ENCODE results near the gene IQCH.
A peak's percentile ranks its signal among the peaks of the same experiment; 100 is the strongest.

The IQCH gene

DNA sequence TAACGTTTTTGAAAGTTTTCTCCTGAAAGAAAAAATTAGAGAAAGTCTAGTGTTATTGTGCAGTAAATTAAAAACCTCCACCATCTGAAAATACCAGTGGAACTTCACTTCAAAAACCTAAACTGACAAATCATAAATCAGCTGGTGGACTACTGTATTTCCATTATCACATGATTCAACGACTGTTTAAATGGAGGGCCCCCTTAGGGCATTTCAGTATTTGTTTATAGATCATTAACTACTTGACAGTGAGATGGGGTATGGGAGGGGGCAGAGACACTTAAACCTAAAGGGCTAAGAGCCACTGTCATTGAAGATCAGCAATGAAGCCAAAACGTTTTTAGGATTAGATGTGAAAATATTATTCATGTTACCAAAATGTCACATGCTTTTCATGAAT lies 257.6 kb downstream of the IQCH start:
- Histone ChIP-seq H3K27ac (ENCODE audit: low read depth, low read length) (no peak overlapping the region), H3K4me1 (ENCODE audit: control insufficient read depth, insufficient read depth, low read length, unreplicated experiment) (peaks cover 27% of the 10 kb centered on the region), H3K27me3 (ENCODE audit: insufficient read depth, low read length) (no peaks in the 10 kb centered on the region), H3K79me2 (ENCODE audit: control insufficient read depth, insufficient read depth, low read length, unreplicated experiment) (no peaks in the 10 kb centered on the region), H2AFZ (ENCODE audit: low read length, unreplicated experiment) (no peak overlapping the region), H3K4me3 (ENCODE audit: low read depth, low read length) (no peak overlapping the region), H3K36me3 (ENCODE audit: insufficient read depth, low read length) (no peaks in the 10 kb centered on the region)

GRCh38 chr15:67512933-67513714 lies 258.5 kb downstream of the IQCH start:
- Histone ChIP-seq H2AFZ (ENCODE audit: low read length, unreplicated experiment) (no peak overlapping the region), H3K4me1 (ENCODE audit: control insufficient read depth, insufficient read depth, low read length, unreplicated experiment) (peaks cover 22% of the 10 kb centered on the region), H3K36me3 (ENCODE audit: insufficient read depth, low read length) (no peaks in the 10 kb centered on the region), H3K4me3 (ENCODE audit: low read depth, low read length) (no peak overlapping the region), H3K27me3 (ENCODE audit: insufficient read depth, low read length) (no peaks in the 10 kb centered on the region), H3K79me2 (ENCODE audit: control insufficient read depth, insufficient read depth, low read length, unreplicated experiment) (no peaks in the 10 kb centered on the region), H3K27ac (ENCODE audit: low read depth, low read length) (no peak overlapping the region)

DNA sequence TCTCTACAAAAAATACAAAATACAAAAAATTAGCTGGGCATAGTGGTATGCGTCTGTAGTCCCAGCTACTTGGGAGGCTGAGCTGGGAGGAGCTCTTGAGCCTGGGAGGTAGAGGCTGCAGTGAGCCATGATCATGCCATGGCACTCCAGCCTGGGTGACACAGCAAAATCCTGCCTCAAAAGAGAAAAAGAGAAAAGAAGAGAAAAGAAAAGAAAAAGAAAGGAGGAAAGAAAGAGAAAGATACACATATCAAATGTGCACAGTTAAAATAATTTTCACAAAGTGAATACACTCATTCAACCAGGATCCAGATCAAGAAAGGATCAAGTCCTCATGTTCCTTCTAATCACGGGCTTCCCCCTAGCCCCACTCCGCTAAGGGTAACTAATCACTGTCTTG lies 260.5 kb downstream of the IQCH start:
- H3K36me3 ChIP-seq (ENCODE audit: insufficient read depth, low read length), result no peaks in the 10 kb centered on the region
- H3K27ac ChIP-seq (ENCODE audit: low read depth, low read length), result no peak overlapping the region
- peaks cover 18% of the 10 kb centered on the region for H3K4me1 ChIP-seq (ENCODE audit: control insufficient read depth, insufficient read depth, low read length, unreplicated experiment)
- H3K4me3 ChIP-seq (ENCODE audit: low read depth, low read length), result no peak overlapping the region
- H2AFZ ChIP-seq (ENCODE audit: low read length, unreplicated experiment), result no peak overlapping the region
- H3K27me3 ChIP-seq (ENCODE audit: insufficient read depth, low read length), result no peaks in the 10 kb centered on the region
- no peaks in the 10 kb centered on the region for H3K79me2 ChIP-seq (ENCODE audit: control insufficient read depth, insufficient read depth, low read length, unreplicated experiment)

- H3K36me3 ChIP-seq (ENCODE audit: insufficient read depth, low read length), result no peaks in the 10 kb centered on the region
- H3K79me2 ChIP-seq (ENCODE audit: control insufficient read depth, insufficient read depth, low read length, unreplicated experiment), result no peaks in the 10 kb centered on the region
- H3K27me3 ChIP-seq (ENCODE audit: insufficient read depth, low read length), result no peaks in the 10 kb centered on the region
- H3K4me3 ChIP-seq (ENCODE audit: low read depth, low read length), result no peak overlapping the region
- H3K4me1 ChIP-seq (ENCODE audit: control insufficient read depth, insufficient read depth, low read length, unreplicated experiment), result peaks cover 13% of the 10 kb centered on the region
- H2AFZ ChIP-seq (ENCODE audit: low read length, unreplicated experiment), result no peak overlapping the region
- no peak overlapping the region for H3K27ac ChIP-seq (ENCODE audit: low read depth, low read length)
Observed at GRCh38 chr15:67515557-67515956, 261.0 kb downstream of the IQCH start.

- no peaks in the 10 kb centered on the region for H3K36me3 ChIP-seq (ENCODE audit: insufficient read depth, low read length)
Observed at GRCh38 chr15:67520321-67521028, 265.9 kb downstream of the IQCH start.

DNA sequence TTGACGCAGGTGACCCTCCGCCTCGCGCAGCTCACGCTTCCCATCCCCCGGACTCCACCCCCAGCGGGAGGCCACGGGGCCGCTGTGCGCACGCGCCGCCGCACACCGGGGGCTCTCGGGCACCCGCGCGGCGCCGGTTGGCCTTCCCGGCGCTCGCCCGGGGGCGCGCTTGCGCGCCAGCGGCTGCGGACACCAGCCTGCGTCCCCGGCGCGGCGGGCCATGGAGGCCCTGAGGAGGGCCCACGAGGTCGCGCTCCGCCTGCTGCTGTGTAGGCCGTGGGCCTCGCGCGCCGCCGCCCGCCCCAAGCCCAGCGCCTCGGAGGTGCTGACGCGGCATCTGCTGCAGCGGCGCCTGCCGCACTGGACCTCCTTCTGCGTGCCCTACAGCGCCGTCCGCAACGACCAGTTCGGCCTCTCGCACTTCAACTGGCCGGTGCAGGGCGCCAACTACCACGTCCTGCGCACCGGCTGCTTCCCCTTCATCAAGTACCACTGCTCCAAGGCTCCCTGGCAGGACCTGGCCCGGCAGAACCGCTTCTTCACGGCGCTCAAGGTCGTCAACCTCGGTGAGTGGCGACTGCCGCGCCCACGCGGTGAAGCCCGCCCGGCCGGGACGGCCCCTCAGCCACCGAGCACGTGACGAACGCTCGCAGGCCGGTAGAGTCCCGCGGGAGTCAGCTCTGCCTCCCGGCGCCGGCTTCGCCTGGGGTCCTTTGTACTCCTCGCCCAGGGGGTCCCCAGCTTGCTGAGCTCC lies 266.6 kb downstream of the IQCH start, which contains the start of gene C15orf61:
Gene C15orf61 (plus strand): TSS at position 103 of the 754 bp plus-strand sequence. CDS start 118 bp downstream, at position 221.
- H3K79me2 ChIP-seq (ENCODE audit: control insufficient read depth, insufficient read depth, low read length, unreplicated experiment), result peaks cover 37% of the 10 kb centered on the region
- no peaks in the 10 kb centered on the region for H3K27me3 ChIP-seq (ENCODE audit: insufficient read depth, low read length)
- no peaks in the 10 kb centered on the region for H3K36me3 ChIP-seq (ENCODE audit: insufficient read depth, low read length)
- peak within 1 kb of the TSS; percentile 89 for H3K4me3 ChIP-seq (ENCODE audit: low read depth, low read length)
- H2AFZ ChIP-seq (ENCODE audit: low read length, unreplicated experiment), result peak within 1 kb of the TSS; percentile 99
- peaks cover 21% of the 10 kb centered on the region for H3K4me1 ChIP-seq (ENCODE audit: control insufficient read depth, insufficient read depth, low read length, unreplicated experiment)
- H3K27ac ChIP-seq (ENCODE audit: low read depth, low read length), result peak within 1 kb of the TSS; percentile 78

More at GRCh38 chr15:67520321-67521028, 265.9 kb downstream of the IQCH start:
- Histone ChIP-seq H3K4me1 (ENCODE audit: control insufficient read depth, insufficient read depth, low read length, unreplicated experiment) (peaks cover 21% of the 10 kb centered on the region), H3K27ac (ENCODE audit: low read depth, low read length) (peak overlapping the region; percentile 35), H3K27me3 (ENCODE audit: insufficient read depth, low read length) (no peaks in the 10 kb centered on the region), H2AFZ (ENCODE audit: low read length, unreplicated experiment) (peak overlapping the region; percentile 99), H3K4me3 (ENCODE audit: low read depth, low read length) (peak overlapping the region; percentile 89), H3K79me2 (ENCODE audit: control insufficient read depth, insufficient read depth, low read length, unreplicated experiment) (peaks cover 31% of the 10 kb centered on the region)

DNA sequence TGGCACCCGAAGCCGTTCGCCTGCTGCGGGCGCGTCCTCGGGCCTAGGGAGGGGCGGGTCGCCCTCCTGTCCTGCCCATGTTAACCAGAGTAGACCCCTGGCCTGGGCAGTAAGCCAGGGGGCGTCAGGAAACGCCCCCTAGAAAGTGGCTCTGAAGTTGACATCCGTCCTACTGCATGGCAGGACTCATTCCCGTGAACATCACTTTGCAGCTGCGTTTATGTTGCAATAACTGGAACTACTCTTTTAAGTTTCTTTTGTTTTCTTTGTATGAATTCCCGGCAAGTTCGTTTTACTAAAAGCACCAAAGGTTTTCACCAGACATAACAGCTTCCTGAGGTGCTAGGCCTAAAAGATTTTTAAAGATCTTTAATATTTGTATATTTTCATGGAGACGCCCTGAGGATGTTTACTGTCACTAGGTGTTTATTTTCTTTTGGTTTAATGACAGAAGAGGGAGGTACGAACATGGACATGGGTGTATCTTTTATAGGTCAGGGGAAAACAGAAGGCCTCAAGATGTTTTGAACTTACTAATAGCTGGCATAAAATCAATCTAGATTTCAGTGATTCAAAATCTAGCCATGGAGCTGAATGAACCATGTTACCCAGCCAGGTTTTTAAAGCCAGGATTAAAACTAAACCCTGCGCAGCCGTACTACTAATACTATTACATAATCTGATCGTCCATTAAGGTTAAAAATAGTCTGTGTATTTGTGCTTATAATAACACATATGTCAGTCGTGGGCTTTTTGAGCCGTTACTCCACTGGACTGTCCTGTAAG lies 267.4 kb downstream of the IQCH start:
- H3K27me3 ChIP-seq (ENCODE audit: insufficient read depth, low read length), result no peaks in the 10 kb centered on the region
- H3K4me1 ChIP-seq (ENCODE audit: control insufficient read depth, insufficient read depth, low read length, unreplicated experiment), result peaks cover 21% of the 10 kb centered on the region
- peaks cover 37% of the 10 kb centered on the region for H3K79me2 ChIP-seq (ENCODE audit: control insufficient read depth, insufficient read depth, low read length, unreplicated experiment)
- H3K27ac ChIP-seq (ENCODE audit: low read depth, low read length), result peak overlapping the region; percentile 78
- peak overlapping the region; percentile 89 for H3K4me3 ChIP-seq (ENCODE audit: low read depth, low read length)
- no peaks in the 10 kb centered on the region for H3K36me3 ChIP-seq (ENCODE audit: insufficient read depth, low read length)
- peak overlapping the region; percentile 73 for H2AFZ ChIP-seq (ENCODE audit: low read length, unreplicated experiment)

DNA sequence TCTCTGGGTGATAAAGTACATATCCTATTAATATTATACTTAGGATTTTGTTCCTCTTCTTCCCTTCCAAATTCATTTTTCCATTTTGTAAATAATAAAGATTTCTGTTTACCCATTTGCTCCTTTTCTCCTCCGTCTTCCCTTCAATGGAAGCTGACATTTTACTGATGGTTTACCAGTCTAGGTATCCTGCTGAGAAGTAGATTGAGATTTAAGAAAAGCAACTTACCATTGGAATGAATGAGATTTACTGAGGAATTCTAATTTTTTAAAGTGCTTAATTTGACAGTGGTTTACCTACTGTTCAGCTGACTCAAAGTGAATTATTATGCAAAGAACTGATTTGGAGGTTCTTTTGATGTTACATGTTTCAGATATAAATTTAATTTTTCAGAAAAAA lies 268.7 kb downstream of the IQCH start:
- H3K27me3 ChIP-seq (ENCODE audit: insufficient read depth, low read length), result no peaks in the 10 kb centered on the region
- peaks cover 4% of the 10 kb centered on the region; the same call in 1 of the 2 replicates for H3K36me3 ChIP-seq (ENCODE audit: insufficient read depth, low read length)
- peaks cover 21% of the 10 kb centered on the region for H3K4me1 ChIP-seq (ENCODE audit: control insufficient read depth, insufficient read depth, low read length, unreplicated experiment)
- H3K79me2 ChIP-seq (ENCODE audit: control insufficient read depth, insufficient read depth, low read length, unreplicated experiment), result peaks cover 37% of the 10 kb centered on the region
- peak overlapping the region; percentile 89 for H3K4me3 ChIP-seq (ENCODE audit: low read depth, low read length)
- H3K27ac ChIP-seq (ENCODE audit: low read depth, low read length), result no peak overlapping the region
- H2AFZ ChIP-seq (ENCODE audit: low read length, unreplicated experiment), result no peak overlapping the region

- Histone ChIP-seq H3K4me1 (ENCODE audit: control insufficient read depth, insufficient read depth, low read length, unreplicated experiment) (peaks cover 21% of the 10 kb centered on the region), H3K36me3 (ENCODE audit: insufficient read depth, low read length) (peaks cover 4% of the 10 kb centered on the region; the same call in 1 of the 2 replicates), H2AFZ (ENCODE audit: low read length, unreplicated experiment) (no peak overlapping the region), H3K79me2 (ENCODE audit: control insufficient read depth, insufficient read depth, low read length, unreplicated experiment) (peaks cover 37% of the 10 kb centered on the region), H3K27ac (ENCODE audit: low read depth, low read length) (no peak overlapping the region), H3K27me3 (ENCODE audit: insufficient read depth, low read length) (no peaks in the 10 kb centered on the region), H3K4me3 (ENCODE audit: low read depth, low read length) (no peak overlapping the region)
Observed at GRCh38 chr15:67524235-67524634, 269.6 kb downstream of the IQCH start.

DNA sequence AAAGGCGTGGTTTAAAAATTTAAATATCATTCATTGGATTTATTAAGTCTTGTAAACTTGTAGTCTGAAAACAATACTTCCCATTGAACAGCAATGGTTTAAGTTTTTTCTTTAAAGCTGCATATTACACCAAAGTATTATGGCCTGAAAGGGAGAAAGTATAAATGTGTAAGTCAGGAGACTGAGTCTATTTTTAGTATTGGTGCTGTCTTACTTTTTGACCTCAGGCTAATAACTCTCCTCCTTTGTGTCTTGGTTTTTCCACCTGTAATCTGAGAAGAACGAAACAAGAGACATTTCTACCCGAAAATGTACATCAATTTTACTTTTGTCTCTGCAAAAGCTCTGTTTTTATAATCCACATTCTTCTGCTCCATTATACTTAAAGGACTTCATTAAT lies 273.9 kb downstream of the IQCH start:
- H2AFZ ChIP-seq (ENCODE audit: low read length, unreplicated experiment), result no peak overlapping the region
- no peaks in the 10 kb centered on the region for H3K27me3 ChIP-seq (ENCODE audit: insufficient read depth, low read length)
- peaks cover 4% of the 10 kb centered on the region; the same call in 1 of the 2 replicates for H3K36me3 ChIP-seq (ENCODE audit: insufficient read depth, low read length)
- H3K4me3 ChIP-seq (ENCODE audit: low read depth, low read length), result no peak overlapping the region
- no peak overlapping the region for H3K27ac ChIP-seq (ENCODE audit: low read depth, low read length)
- H3K79me2 ChIP-seq (ENCODE audit: control insufficient read depth, insufficient read depth, low read length, unreplicated experiment), result peaks cover 19% of the 10 kb centered on the region
- H3K4me1 ChIP-seq (ENCODE audit: control insufficient read depth, insufficient read depth, low read length, unreplicated experiment), result peaks cover 14% of the 10 kb centered on the region
